K562 (cell line): ENCODE data around the gene DPF1. TPM values are rescaled to one million over a fixed set of nuclear protein-coding genes. Genes with fewer than 3 reads are reported as not detected.

Source experiments
- ARHGAP35 ChIP-seq: fragments of 450-650 bp; IDR thresholded peaks from 2 replicates; pipeline ENCODE4 v1.6.1; 2018; ENCODE audit not compliant: partially characterized antibody
- CEBPB ChIP-seq: fragments of 450-650 bp; IDR thresholded peaks from 2 replicates; pipeline ENCODE4 v1.6.1; 2016; ENCODE audit warnings: missing genetic modification characterization, missing compliant biosample characterization
- CREB3 ChIP-seq: fragments of 450-650 bp; conservative IDR thresholded peaks from 2 replicates; pipeline ENCODE4 v1.6.1; 2016; ENCODE audit warnings: missing genetic modification characterization, low read depth, mild to moderate bottlenecking, missing compliant biosample characterization, moderate library complexity
- EGR1 ChIP-seq: fragments of 450-650 bp; conservative IDR thresholded peaks from 2 replicates; pipeline ENCODE4 v1.6.1; 2017; ENCODE audit warnings: mild to moderate bottlenecking
- EHMT2 ChIP-seq: fragments of 450-650 bp; IDR thresholded peaks from 2 replicates; pipeline ENCODE4 v1.6.1; 2018; ENCODE audit warnings: antibody characterized with exemption
- ETV6 ChIP-seq, 3 experiments: fragments of 150-350 bp in 1 of 3; sonication (generic) in 1 of 3; formaldehyde crosslinking in 1 of 3; IDR thresholded peaks; 2 replicates each; pipeline versions ENCODE4 v1.6.1 to v1.8.0; 2014 to 2022; ENCODE audit warnings: borderline replicate concordance in 2 of 3, low read depth in 2 of 3, antibody characterized with exemption in 1 of 3, low read length in 1 of 3, mild to moderate bottlenecking in 1 of 3, missing genetic modification reagents in 1 of 3
- EWSR1 ChIP-seq: fragments of 450-650 bp; IDR thresholded peaks from 2 replicates; pipeline ENCODE4 v1.6.1; 2018; ENCODE audit warnings: borderline replicate concordance, mild to moderate bottlenecking, low read depth, moderate library complexity; ENCODE audit not compliant: partially characterized antibody
- HSF4 ChIP-seq: fragments of 250-450 bp; sonication (Bioruptor Pico); IDR thresholded peaks from 2 replicates; pipeline ENCODE4 v2.1.2; 2022; ENCODE audit warnings: mild to moderate bottlenecking, moderate library complexity, borderline replicate concordance
- LARP7 ChIP-seq: fragments of 450-650 bp; IDR thresholded peaks from 2 replicates; pipeline ENCODE4 v1.6.1; 2016
- PHF20 ChIP-seq: fragments of 450-650 bp; IDR thresholded peaks from 2 replicates; pipeline ENCODE4 v1.6.1; 2018; ENCODE audit not compliant: partially characterized antibody
- TBP ChIP-seq: optimal IDR thresholded peaks from 2 replicates; pipeline ENCODE3; 2011; ENCODE audit warnings: low read depth, low read length, improper control_type of control experiment
- TRIM25 ChIP-seq: fragments of 450-650 bp; IDR thresholded peaks from 2 replicates; pipeline ENCODE4 v1.7.0; 2016; ENCODE audit warnings: borderline replicate concordance
- XRCC4 ChIP-seq: IDR thresholded peaks from one replicate; pipeline ENCODE4 v1.6.1; 2011; ENCODE audit not compliant: insufficient read depth, insufficient read length; ENCODE audit errors: extremely low read depth
- ZBTB9 ChIP-seq: fragments of 450-650 bp; formaldehyde crosslinking; IDR thresholded peaks from 2 replicates; pipeline ENCODE4 v1.4.0; 2020; ENCODE audit warnings: mild to moderate bottlenecking, moderate library complexity
- ZNF384 ChIP-seq: IDR thresholded peaks from 2 replicates; pipeline ENCODE4 v1.6.1; 2012; ENCODE audit warnings: low read depth, low read length, improper control_type of control experiment
- ZNF639 ChIP-seq, 2 experiments: fragments of 200-800 bp in 1 of 2; sonication (Bioruptor generic) in 1 of 2; sonication (generic) in 1 of 2; formaldehyde crosslinking in 1 of 2; IDR thresholded peaks in 1 of 2; conservative IDR thresholded peaks in 1 of 2; 2 replicates each; pipeline versions ENCODE4 v1.5.0 to v1.6.1; 2016 to 2020; ENCODE audit warnings: missing compliant biosample characterization in 1 of 2, missing genetic modification characterization in 1 of 2, missing genetic modification reagents in 1 of 2
- polyA plus RNA-seq, 8 experiments: library from polyadenylated mRNA; depleted of rRNA in 4 of 8; stranded (reverse) in 5 of 8; unstranded in 3 of 8; fragments of >200 nt; fragmentation: Nextera tagmentation in 2 of 8; fragmentation: Illumina TruSeq in 1 of 8; extraction: Ambion mirVana in 2 of 8; extraction: Trizol in 1 of 8; gene quantifications; 2 replicates each; pipeline versions ENCODE4 v1.2.1 to v1.2.3, GENCODE V29; 2011 to 2014; ENCODE audit warnings: inconsistent platforms in 1 of 8, missing spikeins in 1 of 8
- total RNA-seq, 7 experiments: library from RNA; depleted of rRNA in 6 of 7; stranded (reverse); fragments of >200 nt in 6 of 7; fragmentation: Illumina TruSeq in 2 of 7; extraction: Trizol in 2 of 7; gene quantifications; 2 replicates each; pipeline versions ENCODE4 v1.2.1 to v1.2.3, GENCODE V29; 2011 to 2021; ENCODE audit warnings: low replicate concordance in 1 of 7

DPF1 gene
- total and polyA plus RNA-seq, 9 of the 15 experiments (the other 6 are each of a cell fraction or from before 2014, with no cell fraction given), result 0.10 to 5.7 (median 3.1) TPM

- TF ChIP-seq HSF4 (CRISPR knock-in tag) (no peak), CREB3 (tag) (no peak), XRCC4 (no peak), TBP (no peak), EHMT2 (peak; percentile 55; the same call in 1 of the 2 replicates), LARP7 (peak; percentile 20; the same call in 1 of the 2 replicates), TRIM25 (peak; percentile 64; the same call in 1 of the 2 replicates), ZNF384 (no peak), PHF20 (peak; percentile 17), ZNF639 (CRISPR knock-in tag; conservative IDR thresholded peaks at IDR 0.05 in 1 of 2, IDR thresholded peaks at IDR 0.05 in 1 of 2) (no peak), EGR1 (0 out of 2 replicates have a peak, but pooled peaks have one; percentile 13), EWSR1 (no peak), CEBPB (tag) (no peak), ARHGAP35 (peak; percentile 53), ZBTB9 (CRISPR knock-in tag) (no peak), ETV6 (IDR thresholded peaks at IDR 0.05; ENCODE audit: borderline replicate concordance in 1 of 2, low read depth in 2 of 2, low read length in 1 of 2) (no peak), ETV6 (CRISPR knock-in tag; IDR thresholded peaks at IDR 0.05; ENCODE audit: borderline replicate concordance) (no peak)
These were observed 901 bp downstream of the DPF1 start (continued) for GRCh38 chr19:38223119-38223523.
